PC-9 (cell line): ENCODE measurements around the gene RASAL2. TPM values are rescaled to one million over a fixed set of nuclear protein-coding genes. Genes with fewer than 3 reads are reported as not detected.

Experiments used
- BruUV-seq: library from RNA; stranded (reverse); fragments of 400-500 nt; replicated peaks from 2 replicates; lab custom pipeline; 2021; lab: Mats Ljungman, UMichigan
- CTCF ChIA-PET: fragments of 300-600 bp; sonication (Branson Sonifier 250); formaldehyde crosslinking; loops from one replicate; lab custom pipeline; 2022; ENCODE audit warnings: antibody characterized with exemption; lab: Charles Lee
- POLR2A ChIA-PET: fragments of 300-600 bp; sonication (Branson Sonifier 250); formaldehyde crosslinking; loops from one replicate; lab custom pipeline; 2022; ENCODE audit warnings: antibody characterized with exemption; ENCODE audit not compliant: unreplicated experiment; lab: Charles Lee
- DNase-seq, 2 experiments: peaks; one replicate each; pipeline versions ENCODE4 v3.0.0 to v3.0.0-alpha.2; 2015 to 2022; ENCODE audit warnings: mixed read lengths in 1 of 2
- H2AFZ ChIP-seq: fragments of 200-600 bp; sonication (generic); 2 replicates; pipeline ENCODE4 v1.8.1; 2017; ENCODE audit warnings: antibody characterized with exemption
- H3F3A ChIP-seq: fragments of 200-600 bp; sonication (generic); 2 replicates; pipeline ENCODE4 v1.8.1; 2017; ENCODE audit warnings: antibody characterized with exemption, mild to moderate bottlenecking, low read depth; ENCODE audit not compliant: insufficient read depth
- H3K27ac ChIP-seq: fragments of 200-600 bp; sonication (generic); 2 replicates; pipeline ENCODE4 v1.6.1; 2016; ENCODE audit warnings: mixed run types
- H3K27me3 ChIP-seq: fragments of 200-600 bp; sonication (generic); 2 replicates; pipeline ENCODE4 v1.6.1; 2016; ENCODE audit warnings: low read depth, mixed run types; ENCODE audit not compliant: insufficient read depth
- H3K36me3 ChIP-seq: fragments of 200-600 bp; sonication (generic); 2 replicates; pipeline ENCODE4 v1.6.1; 2016; ENCODE audit warnings: low read depth, mixed run types
- H3K4me1 ChIP-seq: fragments of 200-600 bp; sonication (generic); replicated peaks from 2 replicates; pipeline ENCODE4 v1.6.1; 2016; ENCODE audit warnings: mixed run types; ENCODE audit not compliant: insufficient read depth
- H3K4me2 ChIP-seq: fragments of 200-600 bp; sonication (generic); 2 replicates; pipeline ENCODE4 v1.6.1; 2017; ENCODE audit warnings: mixed run types
- H3K4me3 ChIP-seq: fragments of 200-600 bp; sonication (generic); 2 replicates; pipeline ENCODE4 v1.6.1; 2016; ENCODE audit warnings: mixed run types
- H3K79me2 ChIP-seq: fragments of 200-600 bp; sonication (generic); 2 replicates; pipeline ENCODE4 v1.6.1; 2017; ENCODE audit warnings: low read depth, mixed run types
- H3K9me2 ChIP-seq: fragments of 200-600 bp; sonication (generic); 2 replicates; pipeline ENCODE4 v1.8.1; 2017; ENCODE audit warnings: mild to moderate bottlenecking; ENCODE audit not compliant: insufficient read depth
- H3K9me3 ChIP-seq: fragments of 200-600 bp; sonication (generic); 2 replicates; pipeline ENCODE4 v1.8.1; 2016; ENCODE audit warnings: low read depth; ENCODE audit not compliant: insufficient read depth
- H4K20me1 ChIP-seq: fragments of 200-600 bp; sonication (generic); 2 replicates; pipeline ENCODE4 v1.8.1; 2017; ENCODE audit not compliant: insufficient read depth
- EZH2 ChIP-seq: fragments of 200-600 bp; sonication (generic); IDR thresholded peaks from 2 replicates; pipeline ENCODE4 v1.8.0; 2017; ENCODE audit warnings: antibody characterized with exemption, low read depth
- intact Hi-C: fragments of 100-400 bp; cut with micrococcal nuclease; formaldehyde crosslinking; loops from one replicate; pipeline ENCODE4 v1.10.0; 2022; ENCODE audit not compliant: unreplicated experiment
- total RNA-seq: library from RNA; stranded (reverse); gene quantifications from 2 replicates; pipeline ENCODE4 v1.2.3, GENCODE V29; 2021
- TF ChIP-seq, protein P1 (sequence below): fragments of 200-600 bp; sonication (generic); conservative IDR thresholded peaks from 2 replicates; pipeline ENCODE4 v1.6.1; 2017; ENCODE audit warnings: mixed run types, antibody characterized with exemption, mild to moderate bottlenecking, moderate library complexity

Gene RASAL2
- total RNA-seq, 1 experiment from 2014 or later: 54.1 TPM

DNA sequence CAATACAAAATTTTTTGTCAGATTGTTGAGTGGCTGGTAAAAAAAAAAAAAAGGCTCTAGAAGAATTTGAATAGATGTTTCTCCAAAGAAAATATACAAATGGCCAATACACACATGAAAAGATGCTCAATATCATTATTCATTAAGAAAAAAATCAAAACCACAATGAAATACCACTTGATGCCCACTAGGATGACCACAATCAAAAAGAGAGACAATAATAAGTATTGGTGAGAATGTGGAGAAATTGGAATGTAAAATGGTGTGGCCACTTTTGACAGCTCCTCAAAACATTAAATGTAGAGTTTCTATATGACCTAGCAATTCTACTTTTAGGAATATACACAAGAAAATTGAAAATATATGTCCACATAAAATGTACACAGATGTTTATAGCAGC, 302.9 kb downstream of the RASAL2 start:
- POLR2A ChIA-PET: no interaction called here
- Histone ChIP-seq H3K4me3 (no peak overlapping the region), H3K27me3 (no peaks in the 10 kb centered on the region), H3K9me3 (no peaks in the 10 kb centered on the region), H3K79me2 (no peaks in the 10 kb centered on the region), H3K9me2 (no peaks in the 10 kb centered on the region), H2AFZ (no peak overlapping the region), H3K36me3 (no peaks in the 10 kb centered on the region), H3K4me2 (no peak overlapping the region), H3K27ac (no peak overlapping the region), H4K20me1 (no peaks in the 10 kb centered on the region), H3K4me1 (peaks cover 9% of the 10 kb centered on the region), H3F3A (no peaks in the 10 kb centered on the region)
- no peak for DNase-seq
- CTCF ChIA-PET: interaction anchor here (0.6 kb wide), 1 partner anchor 76 kb away, joined by 3 read pairs; no protein-coding TSS in a partner anchor
- BruUV-seq: no TSS peak
- intact Hi-C loops: no loop called here
- TF ChIP-seq, protein P1, sequence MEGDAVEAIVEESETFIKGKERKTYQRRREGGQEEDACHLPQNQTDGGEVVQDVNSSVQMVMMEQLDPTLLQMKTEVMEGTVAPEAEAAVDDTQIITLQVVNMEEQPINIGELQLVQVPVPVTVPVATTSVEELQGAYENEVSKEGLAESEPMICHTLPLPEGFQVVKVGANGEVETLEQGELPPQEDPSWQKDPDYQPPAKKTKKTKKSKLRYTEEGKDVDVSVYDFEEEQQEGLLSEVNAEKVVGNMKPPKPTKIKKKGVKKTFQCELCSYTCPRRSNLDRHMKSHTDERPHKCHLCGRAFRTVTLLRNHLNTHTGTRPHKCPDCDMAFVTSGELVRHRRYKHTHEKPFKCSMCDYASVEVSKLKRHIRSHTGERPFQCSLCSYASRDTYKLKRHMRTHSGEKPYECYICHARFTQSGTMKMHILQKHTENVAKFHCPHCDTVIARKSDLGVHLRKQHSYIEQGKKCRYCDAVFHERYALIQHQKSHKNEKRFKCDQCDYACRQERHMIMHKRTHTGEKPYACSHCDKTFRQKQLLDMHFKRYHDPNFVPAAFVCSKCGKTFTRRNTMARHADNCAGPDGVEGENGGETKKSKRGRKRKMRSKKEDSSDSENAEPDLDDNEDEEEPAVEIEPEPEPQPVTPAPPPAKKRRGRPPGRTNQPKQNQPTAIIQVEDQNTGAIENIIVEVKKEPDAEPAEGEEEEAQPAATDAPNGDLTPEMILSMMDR: no peak; the same call in 1 of the 2 replicates
- no peak for TF ChIP-seq EZH2

DNA sequence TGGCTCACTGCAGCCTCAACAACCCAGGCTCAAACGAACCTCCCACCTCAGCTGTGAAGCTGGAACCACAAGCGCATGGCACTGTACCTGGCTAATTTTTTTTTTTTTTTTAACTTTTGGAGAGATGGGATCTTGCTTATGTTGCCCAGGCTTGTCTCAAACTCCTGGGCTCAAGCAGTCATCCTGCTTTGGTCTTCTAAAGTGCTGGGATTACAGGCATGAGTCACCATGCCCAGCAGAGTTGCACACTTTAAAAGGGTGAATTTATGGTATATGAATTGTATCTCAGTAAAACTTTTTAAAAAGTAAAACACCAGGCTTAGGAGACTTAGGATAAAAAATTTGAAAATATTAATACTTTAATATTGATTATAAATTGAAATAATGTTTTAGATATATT, 303.8 kb downstream of the RASAL2 start:
- Histone ChIP-seq H4K20me1 (no peaks in the 10 kb centered on the region), H2AFZ (no peak overlapping the region), H3K36me3 (no peaks in the 10 kb centered on the region), H3K27ac (no peak overlapping the region), H3K27me3 (no peaks in the 10 kb centered on the region), H3K9me2 (no peaks in the 10 kb centered on the region), H3K9me3 (no peaks in the 10 kb centered on the region), H3K4me3 (no peak overlapping the region), H3K4me2 (no peak overlapping the region), H3F3A (no peaks in the 10 kb centered on the region), H3K79me2 (no peaks in the 10 kb centered on the region), H3K4me1 (peaks cover 9% of the 10 kb centered on the region)
- POLR2A ChIA-PET: no interaction called here
- intact Hi-C loops: no loop called here
- BruUV-seq: no TSS peak
- TF ChIP-seq, protein P1: no peak
- no peak for TF ChIP-seq EZH2
- CTCF ChIA-PET: no interaction called here
- DNase-seq: no peak

DNA sequence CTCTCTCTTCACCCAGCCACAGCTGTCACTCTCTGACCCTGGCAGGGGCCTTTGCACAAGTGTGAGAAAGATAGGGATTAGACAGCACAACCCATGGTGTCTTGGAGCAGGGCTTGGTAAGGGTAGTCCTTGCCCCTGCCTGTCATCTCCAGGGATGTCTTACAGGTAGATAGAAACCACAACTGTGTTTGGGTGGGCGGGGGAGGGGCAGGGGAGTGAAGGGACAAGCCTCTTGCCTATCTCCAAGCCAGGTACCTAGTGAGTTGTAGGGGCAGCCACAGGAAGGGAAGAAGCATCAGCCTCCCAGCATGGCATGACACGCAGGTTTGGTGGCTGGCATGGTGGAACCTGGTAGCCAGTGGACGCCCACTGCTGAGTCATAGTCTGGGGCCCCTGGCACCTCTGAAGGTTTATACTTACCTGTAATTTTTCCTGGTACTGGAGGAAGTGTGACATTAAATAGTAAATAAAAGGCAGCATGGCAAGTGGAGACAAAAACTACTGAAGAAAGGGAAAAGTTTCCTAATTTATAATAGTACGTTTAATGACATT, 305.3 kb downstream of the RASAL2 start:
- no peaks in the 10 kb centered on the region for H3K36me3 ChIP-seq
- H3K4me2 ChIP-seq: no peak overlapping the region
- no peaks in the 10 kb centered on the region for H3K79me2 ChIP-seq
- H3K27ac ChIP-seq: 0 out of 2 replicates have a peak overlapping the region, but pooled peaks have one; percentile 4
- no peaks in the 10 kb centered on the region for H3F3A ChIP-seq
- intact Hi-C loops: no loop called here
- DNase-seq: peak; percentile 40 to 66
- CTCF ChIA-PET: no interaction called here
- H4K20me1 ChIP-seq: no peaks in the 10 kb centered on the region
- H3K9me3 ChIP-seq: no peaks in the 10 kb centered on the region
- POLR2A ChIA-PET: no interaction called here
- no peak for TF ChIP-seq EZH2
- TF ChIP-seq, protein P1: no peak
- H2AFZ ChIP-seq: no peak overlapping the region
- no peak overlapping the region for H3K4me3 ChIP-seq
- BruUV-seq: no TSS peak
- peaks cover 9% of the 10 kb centered on the region for H3K4me1 ChIP-seq
- H3K27me3 ChIP-seq: no peaks in the 10 kb centered on the region
- no peaks in the 10 kb centered on the region for H3K9me2 ChIP-seq
